A549 (cell line): ENCODE measurements around the gene RNU4-1.

Experiments used
- CEBPB ChIP-seq, 2 experiments: fragments of >200 bp in 1 of 2; sonication (Bioruptor Twin) in 1 of 2; formaldehyde crosslinking in 1 of 2; IDR thresholded peaks; 2 replicates each; pipeline ENCODE4 v1.6.1; 2012 to 2016
- EHF ChIP-seq: fragments of 250-450 bp; sonication (Bioruptor Pico); IDR thresholded peaks from 2 replicates; pipeline ENCODE4 v1.5.0; 2020; ENCODE audit warnings: mild to moderate bottlenecking
- EP300 ChIP-seq, 2 experiments: fragments of >200 bp; sonication (Bioruptor Twin); formaldehyde crosslinking; IDR thresholded peaks; 2 replicates in 1 of 2; 3 replicates in 1 of 2; pipeline ENCODE4 v1.6.1; 2016 to 2017
- ESRRA ChIP-seq: fragments of 150-350 bp; IDR thresholded peaks from 2 replicates; pipeline ENCODE4 v1.6.1; 2014; ENCODE audit warnings: mild to moderate bottlenecking, low read length, borderline replicate concordance
- HEYL ChIP-seq: fragments of 250-450 bp; sonication (Bioruptor Pico); IDR thresholded peaks from 2 replicates; pipeline ENCODE4 v1.8.0; 2021; ENCODE audit warnings: mild to moderate bottlenecking, moderate library complexity
- KDM5A ChIP-seq: fragments of 200-600 bp; sonication (generic); IDR thresholded peaks from 2 replicates; pipeline ENCODE4 v1.6.1; 2016; ENCODE audit warnings: antibody characterized with exemption, mild to moderate bottlenecking
- MAX ChIP-seq: IDR thresholded peaks from 2 replicates; pipeline ENCODE4 v1.6.1; 2012
- POLR2A ChIP-seq: IDR thresholded peaks from 2 replicates; pipeline ENCODE4 v1.6.1; 2012; ENCODE audit warnings: mild to moderate bottlenecking, low read length
- RAD21 ChIP-seq, 2 experiments: fragments of >200 bp in 1 of 2; sonication (Bioruptor Twin) in 1 of 2; formaldehyde crosslinking in 1 of 2; IDR thresholded peaks in 1 of 2; conservative IDR thresholded peaks in 1 of 2; 2 replicates in 1 of 2; 3 replicates in 1 of 2; pipeline ENCODE4 v1.6.1; 2012 to 2018; ENCODE audit warnings: inconsistent platforms in 1 of 2
- REST ChIP-seq: fragments of 200-600 bp; sonication (generic); IDR thresholded peaks from 2 replicates; pipeline ENCODE4 v1.6.1; 2016; ENCODE audit warnings: antibody characterized with exemption, mild to moderate bottlenecking, moderate library complexity
- SMC3 ChIP-seq: fragments of >200 bp; sonication (Bioruptor Twin); formaldehyde crosslinking; IDR thresholded peaks from 3 replicates; pipeline ENCODE4 v1.6.1; 2018; ENCODE audit warnings: inconsistent platforms
- TF ChIP-seq, protein P1 (sequence below): fragments of >200 bp; sonication (Bioruptor Twin); formaldehyde crosslinking; IDR thresholded peaks from 3 replicates; pipeline ENCODE4 v1.5.1; 2016
- TF ChIP-seq, protein P2 (sequence below): fragments of 450-650 bp; IDR thresholded peaks from 2 replicates; pipeline ENCODE4 v1.6.1; 2014; ENCODE audit warnings: antibody characterized with exemption
- TF ChIP-seq, protein P3 (sequence below): fragments of 150-350 bp; IDR thresholded peaks from 2 replicates; pipeline ENCODE4 v1.6.1; 2014; ENCODE audit warnings: low read depth, mild to moderate bottlenecking, low read length

- TF ChIP-seq POLR2A (no peak), RAD21 (conservative IDR thresholded peaks at IDR 0.05 in 1 of 2, IDR thresholded peaks at IDR 0.05 in 1 of 2) (no peak), CEBPB (IDR thresholded peaks at IDR 0.05) (no peak), REST (no peak), KDM5A (no peak), ESRRA (no peak), SMC3 (no peak), HEYL (no peak), EHF (CRISPR knock-in tag) (no peak), EP300 (IDR thresholded peaks at IDR 0.05) (no peak), MAX (no peak)
- TF ChIP-seq, protein P1, sequence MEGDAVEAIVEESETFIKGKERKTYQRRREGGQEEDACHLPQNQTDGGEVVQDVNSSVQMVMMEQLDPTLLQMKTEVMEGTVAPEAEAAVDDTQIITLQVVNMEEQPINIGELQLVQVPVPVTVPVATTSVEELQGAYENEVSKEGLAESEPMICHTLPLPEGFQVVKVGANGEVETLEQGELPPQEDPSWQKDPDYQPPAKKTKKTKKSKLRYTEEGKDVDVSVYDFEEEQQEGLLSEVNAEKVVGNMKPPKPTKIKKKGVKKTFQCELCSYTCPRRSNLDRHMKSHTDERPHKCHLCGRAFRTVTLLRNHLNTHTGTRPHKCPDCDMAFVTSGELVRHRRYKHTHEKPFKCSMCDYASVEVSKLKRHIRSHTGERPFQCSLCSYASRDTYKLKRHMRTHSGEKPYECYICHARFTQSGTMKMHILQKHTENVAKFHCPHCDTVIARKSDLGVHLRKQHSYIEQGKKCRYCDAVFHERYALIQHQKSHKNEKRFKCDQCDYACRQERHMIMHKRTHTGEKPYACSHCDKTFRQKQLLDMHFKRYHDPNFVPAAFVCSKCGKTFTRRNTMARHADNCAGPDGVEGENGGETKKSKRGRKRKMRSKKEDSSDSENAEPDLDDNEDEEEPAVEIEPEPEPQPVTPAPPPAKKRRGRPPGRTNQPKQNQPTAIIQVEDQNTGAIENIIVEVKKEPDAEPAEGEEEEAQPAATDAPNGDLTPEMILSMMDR = no peak
- TF ChIP-seq, protein P2, sequence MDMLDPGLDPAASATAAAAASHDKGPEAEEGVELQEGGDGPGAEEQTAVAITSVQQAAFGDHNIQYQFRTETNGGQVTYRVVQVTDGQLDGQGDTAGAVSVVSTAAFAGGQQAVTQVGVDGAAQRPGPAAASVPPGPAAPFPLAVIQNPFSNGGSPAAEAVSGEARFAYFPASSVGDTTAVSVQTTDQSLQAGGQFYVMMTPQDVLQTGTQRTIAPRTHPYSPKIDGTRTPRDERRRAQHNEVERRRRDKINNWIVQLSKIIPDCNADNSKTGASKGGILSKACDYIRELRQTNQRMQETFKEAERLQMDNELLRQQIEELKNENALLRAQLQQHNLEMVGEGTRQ = no peak
- TF ChIP-seq, protein P3, sequence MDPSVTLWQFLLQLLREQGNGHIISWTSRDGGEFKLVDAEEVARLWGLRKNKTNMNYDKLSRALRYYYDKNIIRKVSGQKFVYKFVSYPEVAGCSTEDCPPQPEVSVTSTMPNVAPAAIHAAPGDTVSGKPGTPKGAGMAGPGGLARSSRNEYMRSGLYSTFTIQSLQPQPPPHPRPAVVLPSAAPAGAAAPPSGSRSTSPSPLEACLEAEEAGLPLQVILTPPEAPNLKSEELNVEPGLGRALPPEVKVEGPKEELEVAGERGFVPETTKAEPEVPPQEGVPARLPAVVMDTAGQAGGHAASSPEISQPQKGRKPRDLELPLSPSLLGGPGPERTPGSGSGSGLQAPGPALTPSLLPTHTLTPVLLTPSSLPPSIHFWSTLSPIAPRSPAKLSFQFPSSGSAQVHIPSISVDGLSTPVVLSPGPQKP = no peak
Observed at GRCh38 chr12:120249266-120249874, 43.7 kb downstream of the RNU4-1 start.
